Measurements from ENCODE around the gene NFE2. TPM values are rescaled to one million over a fixed set of nuclear protein-coding genes. Genes with fewer than 3 reads are reported as not detected.
"Not testable (repeated sequence)": the region's sequence is repeated elsewhere in the genome, so short reads cannot be mapped to it uniquely, and the experiment has no call there.

NFE2 gene
- total RNA-seq, 1 experiment from 2014 or later: not detected

GRCh38 chr12:54284070-54284780, 16.6 kb downstream of the NFE2 start:
- not testable (repeated sequence) for DNase-seq (ENCODE audit: low read depth)

GRCh38 chr12:54282949-54283593, 17.7 kb downstream of the NFE2 start:
- DNase-seq (ENCODE audit: low read depth): no peak

GRCh38 chr12:54281694-54282093, 19.1 kb downstream of the NFE2 start:
- DNase-seq (ENCODE audit: low read depth): not testable (repeated sequence)

- DNase-seq (ENCODE audit: low read depth): not testable (repeated sequence)
Observed at GRCh38 chr12:54281261-54281638, 19.6 kb downstream of the NFE2 start.

GRCh38 chr12:54280468-54281260, 20.2 kb downstream of the NFE2 start, which contains the start of gene HNRNPA1:
HNRNPA1 (plus strand) TSS chr12:54280726; CDS start chr12:54280808, 82 bp downstream.
- peak; percentile 100 for DNase-seq (ENCODE audit: low read depth)

GRCh38 chr12:54279632-54280467, 21.0 kb downstream of the NFE2 start, which contains the start of gene CBX5:
CBX5 (minus strand) TSS chr12:54280122; CDS start chr12:54257650, 22,472 bp downstream.
- peak; percentile 100 for DNase-seq (ENCODE audit: low read depth)

- DNase-seq (ENCODE audit: low read depth): no peak
Observed at GRCh38 chr12:54279227-54279631, 21.6 kb downstream of the NFE2 start.

GRCh38 chr12:54277823-54278276, 23.0 kb downstream of the NFE2 start:
- no peak for DNase-seq (ENCODE audit: low read depth)

- DNase-seq (ENCODE audit: low read depth): no peak
Observed at GRCh38 chr12:54276368-54276767, 24.4 kb downstream of the NFE2 start.

GRCh38 chr12:54273981-54274380, 26.8 kb downstream of the NFE2 start:
- no peak for DNase-seq (ENCODE audit: low read depth)

- no peak for DNase-seq (ENCODE audit: low read depth)
Observed at GRCh38 chr12:54272214-54272613, 28.6 kb downstream of the NFE2 start.

- DNase-seq (ENCODE audit: low read depth): no peak
Observed at GRCh38 chr12:54270345-54270744, 30.5 kb downstream of the NFE2 start.

- DNase-seq (ENCODE audit: low read depth): no peak
Observed at GRCh38 chr12:54266852-54267251, 34.0 kb downstream of the NFE2 start.

- DNase-seq (ENCODE audit: low read depth): no peak
Observed at GRCh38 chr12:54265364-54265812, 35.4 kb downstream of the NFE2 start.

GRCh38 chr12:54262403-54262925, 38.4 kb downstream of the NFE2 start:
- peak; percentile 51 for DNase-seq (ENCODE audit: low read depth)

GRCh38 chr12:54261815-54262402, 38.9 kb downstream of the NFE2 start:
- no peak for DNase-seq (ENCODE audit: low read depth)

- peak; percentile 94 for DNase-seq (ENCODE audit: low read depth)
Observed at GRCh38 chr12:54259194-54260011, 41.4 kb downstream of the NFE2 start.

GRCh38 chr12:54258201-54258681, 42.6 kb downstream of the NFE2 start:
- peak; percentile 64 for DNase-seq (ENCODE audit: low read depth)

GRCh38 chr12:54257332-54257731, 43.5 kb downstream of the NFE2 start:
- no peak for DNase-seq (ENCODE audit: low read depth)
